Omental fat pad (tissue), 4 donors: ENCODE results near the gene TMEM81. TPM values are rescaled to one million over a fixed set of nuclear protein-coding genes. Genes with fewer than 3 reads are reported as not detected.

Source experiments
- ATAC-seq: fragments of 150-250 bp; one replicate; pipeline ENCODE4 v1.9.1; 2016; ENCODE audit warnings: mild to moderate bottlenecking, moderate library complexity; ENCODE audit not compliant: low FRiP score
- DNase-seq: peaks from one replicate; pipeline ENCODE4 v3.0.0-alpha.2; 2019; ENCODE audit warnings: low spot score
- total RNA-seq, 4 donors: library from RNA; depleted of rRNA; stranded (reverse); fragments of >200 nt; gene quantifications; one replicate each; pipeline ENCODE4 v1.1.0, GENCODE V29; 2016
- TF ChIP-seq, protein P1 (sequence below), 3 donors: fragments of 450-650 bp; IDR thresholded peaks; one replicate each; pipeline ENCODE4 v1.5.1; 2016 to 2017; ENCODE audit warnings: antibody characterized with exemption in 3 of 3, mild to moderate bottlenecking in 3 of 3, moderate library complexity in 2 of 3

TMEM81 gene
- total RNA-seq, 4 donors from 2014 or later = 1.6 to 3.2 (median 2.3) TPM

DNA sequence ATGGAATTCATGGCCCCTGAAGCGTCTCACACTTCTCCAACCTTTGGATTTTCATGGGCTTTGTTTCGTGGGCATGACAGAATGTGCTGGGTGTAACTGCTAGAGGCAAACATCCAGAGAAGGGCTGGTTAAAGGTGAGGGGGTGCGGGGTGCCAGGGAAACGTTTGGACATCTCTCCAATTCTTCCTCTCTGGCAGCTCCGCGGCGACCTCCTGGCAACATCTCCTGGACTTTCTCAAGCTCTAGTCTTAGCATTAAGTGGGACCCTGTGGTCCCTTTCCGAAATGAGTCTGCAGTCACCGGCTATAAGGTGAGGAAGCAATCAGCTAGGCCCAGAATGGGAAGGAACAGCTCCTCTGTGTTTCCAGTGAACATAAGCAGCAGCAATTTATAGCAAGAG lies 12.0 kb downstream of the TMEM81 start:
- DNase-seq (no peak), ATAC-seq (no peak)
- TF ChIP-seq, protein P1, sequence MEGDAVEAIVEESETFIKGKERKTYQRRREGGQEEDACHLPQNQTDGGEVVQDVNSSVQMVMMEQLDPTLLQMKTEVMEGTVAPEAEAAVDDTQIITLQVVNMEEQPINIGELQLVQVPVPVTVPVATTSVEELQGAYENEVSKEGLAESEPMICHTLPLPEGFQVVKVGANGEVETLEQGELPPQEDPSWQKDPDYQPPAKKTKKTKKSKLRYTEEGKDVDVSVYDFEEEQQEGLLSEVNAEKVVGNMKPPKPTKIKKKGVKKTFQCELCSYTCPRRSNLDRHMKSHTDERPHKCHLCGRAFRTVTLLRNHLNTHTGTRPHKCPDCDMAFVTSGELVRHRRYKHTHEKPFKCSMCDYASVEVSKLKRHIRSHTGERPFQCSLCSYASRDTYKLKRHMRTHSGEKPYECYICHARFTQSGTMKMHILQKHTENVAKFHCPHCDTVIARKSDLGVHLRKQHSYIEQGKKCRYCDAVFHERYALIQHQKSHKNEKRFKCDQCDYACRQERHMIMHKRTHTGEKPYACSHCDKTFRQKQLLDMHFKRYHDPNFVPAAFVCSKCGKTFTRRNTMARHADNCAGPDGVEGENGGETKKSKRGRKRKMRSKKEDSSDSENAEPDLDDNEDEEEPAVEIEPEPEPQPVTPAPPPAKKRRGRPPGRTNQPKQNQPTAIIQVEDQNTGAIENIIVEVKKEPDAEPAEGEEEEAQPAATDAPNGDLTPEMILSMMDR (IDR thresholded peaks at IDR 0.05) = no peak

DNA sequence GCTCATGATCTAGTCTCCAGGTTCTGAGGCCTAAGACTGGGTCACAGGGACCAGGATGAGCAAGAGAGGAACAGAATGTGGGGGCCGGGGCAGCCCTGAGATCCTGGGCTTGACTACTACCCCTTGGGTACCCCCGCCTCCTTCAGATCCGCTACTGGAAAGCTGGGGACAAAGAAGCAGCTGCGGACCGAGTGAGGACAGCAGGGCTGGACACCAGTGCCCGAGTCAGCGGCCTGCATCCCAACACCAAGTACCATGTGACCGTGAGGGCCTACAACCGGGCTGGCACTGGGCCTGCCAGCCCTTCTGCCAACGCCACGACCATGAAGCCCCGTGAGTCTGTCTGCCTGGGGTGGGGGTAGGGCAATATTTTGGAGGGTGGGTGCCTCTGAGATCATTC lies 12.5 kb downstream of the TMEM81 start:
- TF ChIP-seq, protein P1 (IDR thresholded peaks at IDR 0.05) = no peak
- ATAC-seq = no peak
- no peak for DNase-seq

DNA sequence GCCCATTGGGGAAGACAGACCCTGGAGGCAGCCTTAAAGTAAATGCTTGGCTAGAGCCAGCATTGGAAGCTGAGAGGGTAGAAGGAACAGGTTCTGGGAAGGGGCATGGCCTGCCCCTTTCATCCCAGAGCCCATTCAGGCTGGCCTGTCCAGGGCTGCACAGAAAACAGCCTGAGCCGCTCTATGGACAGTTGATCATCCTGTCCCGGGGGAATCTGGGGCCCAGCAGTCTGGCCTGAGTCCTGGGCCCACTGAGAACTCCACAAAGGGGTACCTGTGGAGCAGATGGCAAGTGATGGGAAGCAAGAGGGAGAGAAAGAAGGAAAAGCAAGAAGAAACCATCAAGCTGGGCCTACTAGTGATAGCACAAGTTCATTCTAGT lies 13.2 kb downstream of the TMEM81 start:
- TF ChIP-seq, protein P1 (IDR thresholded peaks at IDR 0.05) = no peak
- DNase-seq (no peak), ATAC-seq (no peak)

DNA sequence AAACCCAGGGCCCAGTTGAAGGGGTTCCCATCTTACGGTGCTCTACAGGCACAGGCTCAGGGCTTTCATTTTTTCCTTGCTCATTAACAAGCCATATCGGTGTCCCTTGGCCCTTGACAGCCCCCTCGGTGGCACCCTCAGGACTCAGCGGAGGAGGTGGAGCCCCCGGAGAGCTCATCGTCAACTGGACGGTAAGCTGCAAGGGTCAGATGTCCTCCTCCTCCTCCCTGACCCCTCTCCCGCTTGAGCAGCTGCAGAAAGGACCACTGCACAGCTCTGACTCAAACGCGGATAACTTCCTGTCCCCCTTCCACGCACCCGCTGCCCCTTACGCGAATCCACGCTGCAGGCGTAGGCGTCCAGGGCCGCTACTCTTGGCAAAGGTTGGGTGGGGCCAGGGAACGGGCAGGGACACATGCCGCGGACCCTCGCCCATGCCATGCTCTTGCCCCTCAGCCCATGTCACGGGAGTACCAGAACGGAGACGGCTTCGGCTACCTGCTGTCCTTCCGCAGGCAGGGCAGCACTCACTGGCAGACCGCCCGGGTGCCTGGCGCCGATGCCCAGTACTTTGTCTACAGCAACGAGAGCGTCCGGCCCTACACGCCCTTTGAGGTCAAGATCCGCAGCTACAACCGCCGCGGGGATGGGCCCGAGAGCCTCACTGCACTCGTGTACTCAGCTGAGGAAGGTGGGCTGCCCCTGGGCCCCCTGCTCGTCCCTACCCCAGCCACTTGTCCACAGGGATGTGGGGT lies 14.7 kb downstream of the TMEM81 start:
- no peak for ATAC-seq
- TF ChIP-seq, protein P1 (IDR thresholded peaks at IDR 0.05) = no peak
- DNase-seq = no peak

DNA sequence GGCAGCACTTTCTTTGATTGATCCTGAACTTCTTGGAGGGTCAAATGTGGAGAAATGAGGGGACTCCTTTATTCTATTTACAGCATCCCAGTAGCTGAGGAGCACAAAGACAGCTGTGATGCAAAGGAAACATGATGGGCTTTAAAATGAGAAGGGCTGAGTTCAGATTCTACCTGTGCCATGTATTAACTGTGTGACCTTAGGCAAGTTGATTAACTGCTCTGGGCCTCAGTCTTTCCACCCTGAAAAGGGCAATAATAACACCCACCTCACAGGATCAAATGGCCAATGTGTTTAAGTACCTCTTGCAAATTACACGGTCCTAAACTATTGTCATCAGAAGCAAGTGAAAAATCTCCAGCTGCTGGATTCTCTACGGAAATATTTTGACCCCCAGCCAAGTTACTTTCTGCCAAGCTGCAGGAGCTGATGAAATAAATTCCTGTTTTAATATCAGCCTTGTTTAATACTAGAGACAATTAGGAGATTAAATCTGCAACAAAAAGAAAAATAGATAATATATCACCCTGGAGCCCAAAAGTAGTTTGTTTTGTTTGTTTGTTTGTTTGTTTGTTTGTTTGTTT lies 15.7 kb downstream of the TMEM81 start:
- ATAC-seq (no peak), DNase-seq (no peak)
- TF ChIP-seq, protein P1 (IDR thresholded peaks at IDR 0.05) = no peak

DNA sequence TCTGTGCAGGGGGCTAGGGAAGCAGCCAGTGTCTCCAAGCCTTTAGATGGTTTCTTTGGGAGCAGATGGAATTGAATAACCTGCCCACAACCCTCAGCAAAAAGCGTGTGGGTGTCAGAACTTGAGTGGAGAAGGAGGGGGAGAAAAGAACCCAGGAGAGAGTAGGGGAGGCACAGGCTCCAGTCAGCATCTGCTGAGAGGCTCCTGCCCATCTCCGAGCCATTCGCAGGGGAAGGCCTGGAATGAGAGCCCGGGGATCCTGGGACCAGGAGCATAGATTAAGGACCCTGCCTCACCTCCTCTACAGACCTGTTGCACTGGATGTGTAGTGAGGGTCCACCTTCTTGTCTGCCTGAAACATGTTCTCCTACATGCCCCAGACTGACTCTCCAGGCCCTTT lies 16.3 kb downstream of the TMEM81 start:
- DNase-seq (no peak), ATAC-seq (no peak)
- TF ChIP-seq, protein P1 (IDR thresholded peaks at IDR 0.05) = no peak

DNA sequence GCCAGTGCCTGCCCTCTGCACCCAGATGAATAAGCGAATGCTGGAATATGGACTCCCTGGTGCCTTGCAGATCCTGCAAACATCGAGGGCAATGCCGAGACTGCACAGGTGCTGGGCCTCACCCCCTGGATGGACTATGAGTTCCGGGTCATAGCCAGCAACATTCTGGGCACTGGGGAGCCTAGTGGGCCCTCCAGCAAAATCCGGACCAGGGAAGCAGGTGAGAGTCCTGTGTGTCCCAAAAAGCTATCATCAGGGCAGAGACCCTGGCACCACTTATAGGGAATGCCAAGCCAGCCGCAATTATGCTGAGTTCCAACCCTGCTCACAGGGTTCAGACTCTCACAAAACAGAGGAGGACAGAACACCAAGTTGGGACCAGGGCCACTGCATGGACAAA lies 17.2 kb downstream of the TMEM81 start:
- TF ChIP-seq, protein P1 (IDR thresholded peaks at IDR 0.05) = no peak
- ATAC-seq = no peak
- DNase-seq = no peak
